T-helper 17 cell (primary cell): ENCODE results near the gene GNA12. TPM values are rescaled to one million over a fixed set of nuclear protein-coding genes. Genes with fewer than 3 reads are reported as not detected.

Experiments used
- ATAC-seq: fragments of 150-1000 bp; cut with Tn5 transposase; 2 replicates; pipeline ENCODE4 v1.10.0; 2021; ENCODE audit warnings: mild to moderate bottlenecking, moderate library complexity
- DNase-seq, 3 donors: peaks; one replicate each; pipeline versions ENCODE4 v3.0.0 to v3.0.0-alpha.2; 2020 to 2021
- H3K9me3 ChIP-seq: one replicate; pipeline ENCODE4 v1.7.0; 2013; ENCODE audit warnings: low read length, mild to moderate bottlenecking; ENCODE audit not compliant: control insufficient read depth, poor library complexity, severe bottlenecking
- H3K27ac Mint-ChIP-seq: one replicate; pipeline ENCODE4 v1.8.0; 2022; ENCODE audit warnings: mild to moderate bottlenecking, moderate library complexity, mixed read lengths
- H3K27me3 Mint-ChIP-seq: one replicate; pipeline ENCODE4 v1.8.0; 2022; ENCODE audit warnings: mixed read lengths
- H3K36me3 Mint-ChIP-seq: one replicate; pipeline ENCODE4 v1.8.0; 2022; ENCODE audit warnings: low read depth, mixed read lengths
- H3K4me1 Mint-ChIP-seq: one replicate; pipeline ENCODE4 v1.8.0; 2022; ENCODE audit warnings: mild to moderate bottlenecking, mixed read lengths
- H3K4me3 Mint-ChIP-seq: one replicate; pipeline ENCODE4 v1.8.0; 2022; ENCODE audit warnings: mild to moderate bottlenecking, moderate library complexity, mixed read lengths
- total RNA-seq, 4 donors: library from RNA in 2 of 4; stranded (reverse) in 2 of 4; gene quantifications; one replicate each; pipeline ENCODE4 v1.2.3 and lab custom pipeline; 2022 to 2026

Gene GNA12
- total RNA-seq, 2 donors from 2014 or later, result 13.5 to 19.2 TPM

GRCh38 chr7:2840458-2840857 is 3.6 kb downstream of the GNA12 start:
- no peak overlapping the region for H3K4me3 Mint-ChIP-seq
- H3K9me3 ChIP-seq, result no peaks in the 10 kb centered on the region
- ATAC-seq (no peak), DNase-seq (no peak)
- no peaks in the 10 kb centered on the region for H3K27me3 Mint-ChIP-seq
- peaks cover 31% of the 10 kb centered on the region for H3K4me1 Mint-ChIP-seq
- H3K27ac Mint-ChIP-seq, result no peak overlapping the region
- peaks cover 8% of the 10 kb centered on the region for H3K36me3 Mint-ChIP-seq

- Mint-ChIP-seq H3K27me3 (no peaks in the 10 kb centered on the region), H3K4me1 (peaks cover 28% of the 10 kb centered on the region), H3K27ac (no peak overlapping the region), H3K4me3 (no peak overlapping the region), H3K36me3 (peaks cover 11% of the 10 kb centered on the region)
- ATAC-seq (peak; percentile 46), DNase-seq (no peak)
- no peaks in the 10 kb centered on the region for H3K9me3 ChIP-seq
Observed at GRCh38 chr7:2838873-2839578, 5.1 kb downstream of the GNA12 start.

- ATAC-seq (no peak), DNase-seq (no peak)
- no peaks in the 10 kb centered on the region for H3K9me3 ChIP-seq
- no peaks in the 10 kb centered on the region for H3K27me3 Mint-ChIP-seq
- no peak overlapping the region for H3K4me3 Mint-ChIP-seq
- no peak overlapping the region for H3K27ac Mint-ChIP-seq
- peaks cover 11% of the 10 kb centered on the region for H3K36me3 Mint-ChIP-seq
- H3K4me1 Mint-ChIP-seq, result peaks cover 28% of the 10 kb centered on the region
Observed at GRCh38 chr7:2838451-2838850, 5.7 kb downstream of the GNA12 start.

GRCh38 chr7:2837496-2837895 is 6.6 kb downstream of the GNA12 start:
- H3K27ac Mint-ChIP-seq, result peak overlapping the region; percentile 80
- DNase-seq (no peak), ATAC-seq (no peak)
- peaks cover 26% of the 10 kb centered on the region for H3K4me1 Mint-ChIP-seq
- H3K36me3 Mint-ChIP-seq, result peaks cover 11% of the 10 kb centered on the region
- no peaks in the 10 kb centered on the region for H3K9me3 ChIP-seq
- no peaks in the 10 kb centered on the region for H3K27me3 Mint-ChIP-seq
- no peak overlapping the region for H3K4me3 Mint-ChIP-seq

GRCh38 chr7:2834748-2835441 is 9.2 kb downstream of the GNA12 start:
- Mint-ChIP-seq H3K4me3 (no peak overlapping the region), H3K27ac (no peak overlapping the region), H3K36me3 (peaks cover 11% of the 10 kb centered on the region), H3K4me1 (peaks cover 20% of the 10 kb centered on the region), H3K27me3 (no peaks in the 10 kb centered on the region)
- DNase-seq, result no peak
- no peaks in the 10 kb centered on the region for H3K9me3 ChIP-seq
- ATAC-seq, result no peak

- no peaks in the 10 kb centered on the region for H3K9me3 ChIP-seq
- ATAC-seq (no peak), DNase-seq (no peak)
- H3K4me1 Mint-ChIP-seq, result peaks cover 22% of the 10 kb centered on the region
- no peaks in the 10 kb centered on the region for H3K27me3 Mint-ChIP-seq
- H3K36me3 Mint-ChIP-seq, result peaks cover 11% of the 10 kb centered on the region
- no peak overlapping the region for H3K4me3 Mint-ChIP-seq
- no peak overlapping the region for H3K27ac Mint-ChIP-seq
Observed at GRCh38 chr7:2833083-2833910, 10.8 kb downstream of the GNA12 start.

- peaks cover 11% of the 10 kb centered on the region for H3K36me3 Mint-ChIP-seq
Observed at GRCh38 chr7:2832461-2832860, 11.6 kb downstream of the GNA12 start.

GRCh38 chr7:2830609-2831376 is 13.3 kb downstream of the GNA12 start:
- no peaks in the 10 kb centered on the region for H3K9me3 ChIP-seq
- Mint-ChIP-seq H3K27me3 (no peaks in the 10 kb centered on the region), H3K4me3 (no peak overlapping the region), H3K27ac (no peak overlapping the region), H3K36me3 (peaks cover 6% of the 10 kb centered on the region), H3K4me1 (peaks cover 16% of the 10 kb centered on the region)
- DNase-seq (no peak), ATAC-seq (no peak)

More at GRCh38 chr7:2832461-2832860, 11.6 kb downstream of the GNA12 start:
- H3K27ac Mint-ChIP-seq, result no peak overlapping the region
- H3K9me3 ChIP-seq, result no peaks in the 10 kb centered on the region
- DNase-seq, result no peak
- no peak overlapping the region for H3K4me3 Mint-ChIP-seq
- ATAC-seq, result no peak
- no peaks in the 10 kb centered on the region for H3K27me3 Mint-ChIP-seq
- peaks cover 19% of the 10 kb centered on the region for H3K4me1 Mint-ChIP-seq

GRCh38 chr7:2829040-2829439 is 15.1 kb downstream of the GNA12 start:
- Mint-ChIP-seq H3K27me3 (no peaks in the 10 kb centered on the region), H3K27ac (no peak overlapping the region), H3K36me3 (no peaks in the 10 kb centered on the region), H3K4me3 (no peak overlapping the region), H3K4me1 (peaks cover 25% of the 10 kb centered on the region)
- ATAC-seq (no peak), DNase-seq (no peak)
- peaks cover 2% of the 10 kb centered on the region for H3K9me3 ChIP-seq

GRCh38 chr7:2826771-2827170 is 17.3 kb downstream of the GNA12 start:
- ATAC-seq (no peak), DNase-seq (no peak)
- Mint-ChIP-seq H3K27me3 (no peaks in the 10 kb centered on the region), H3K4me1 (peaks cover 27% of the 10 kb centered on the region), H3K36me3 (peaks cover 3% of the 10 kb centered on the region), H3K4me3 (no peak overlapping the region), H3K27ac (peak overlapping the region; percentile 59)
- peaks cover 2% of the 10 kb centered on the region for H3K9me3 ChIP-seq

GRCh38 chr7:2825559-2826227 is 18.4 kb downstream of the GNA12 start:
- Mint-ChIP-seq H3K27ac (peak overlapping the region; percentile 59), H3K4me1 (peaks cover 32% of the 10 kb centered on the region), H3K4me3 (no peak overlapping the region), H3K27me3 (no peaks in the 10 kb centered on the region), H3K36me3 (peaks cover 3% of the 10 kb centered on the region)
- ATAC-seq (no peak), DNase-seq (no peak)
- peaks cover 2% of the 10 kb centered on the region for H3K9me3 ChIP-seq

GRCh38 chr7:2824678-2825461 is 19.2 kb downstream of the GNA12 start:
- peak overlapping the region; percentile 59 for H3K27ac Mint-ChIP-seq

More at GRCh38 chr7:2824678-2825461, 19.2 kb downstream of the GNA12 start:
- ATAC-seq (no peak), DNase-seq (no peak)
- H3K4me3 Mint-ChIP-seq, result no peak overlapping the region
- H3K9me3 ChIP-seq, result peaks cover 2% of the 10 kb centered on the region
- no peaks in the 10 kb centered on the region for H3K27me3 Mint-ChIP-seq
- H3K4me1 Mint-ChIP-seq, result peaks cover 32% of the 10 kb centered on the region
- H3K36me3 Mint-ChIP-seq, result peaks cover 3% of the 10 kb centered on the region
